GM10248 (cell line): Measurements from ENCODE around the gene SPECC1.
"Not testable (repeated sequence)": the region's sequence is repeated elsewhere in the genome, so short reads cannot be mapped to it uniquely, and the experiment has no call there.

ENCODE experiments used
- CTCF ChIA-PET: fragments of 300-600 bp; sonication (Branson Sonifier 250); formaldehyde crosslinking; extraction: SDS; loops from one replicate; lab custom pipeline; 2021; ENCODE audit warnings: antibody characterized with exemption; lab: Yijun Ruan, JAX
- POLR2A ChIA-PET: fragments of 350-650 bp; sonication (Branson Sonifier 250); formaldehyde crosslinking; extraction: SDS; loops from one replicate; lab custom pipeline; 2020; ENCODE audit warnings: antibody characterized with exemption; lab: Yijun Ruan, JAX
- DNase-seq: peaks from one replicate; pipeline ENCODE4 v3.0.0; 2012; ENCODE audit errors: extremely low spot score
- CTCF ChIP-seq: IDR thresholded peaks from 2 replicates; pipeline ENCODE4 v1.5.1; 2012; ENCODE audit warnings: mild to moderate bottlenecking, low read depth; ENCODE audit errors: extremely low read depth, missing control alignments, control extremely low read depth

SPECC1 gene

GRCh38 chr17:20105539-20106280 lies 96.6 kb downstream of the SPECC1 start:
- no peak for DNase-seq
- TF ChIP-seq CTCF = no peak
- ChIA-PET POLR2A (no interaction called here), CTCF (interaction anchor here (1.1 to 1.6 kb wide), 3 partner anchors 9 to 15 kb away, joined by 3 to 4 read pairs (median 3); no protein-coding TSS in a partner anchor)

GRCh38 chr17:20106446-20106845 lies 97.3 kb downstream of the SPECC1 start:
- CTCF ChIA-PET = interaction anchor here (1.6 kb wide), 1 partner anchor 15 kb away, joined by 4 read pairs; no protein-coding TSS in a partner anchor
- POLR2A ChIA-PET, DNase-seq: not testable (repeated sequence)

- POLR2A ChIA-PET = no interaction called here
- CTCF ChIA-PET = no interaction called here
- no peak for TF ChIP-seq CTCF
- DNase-seq = no peak
Observed at GRCh38 chr17:20109076-20109475, 99.9 kb downstream of the SPECC1 start.

- CTCF ChIA-PET = interaction anchor here (1.9 kb wide), 1 partner anchor 119 kb away, joined by 9 read pairs; no protein-coding TSS in a partner anchor
- TF ChIP-seq CTCF = no peak
- DNase-seq = no peak
- POLR2A ChIA-PET = no interaction called here
Observed at GRCh38 chr17:20111538-20111937, 102.4 kb downstream of the SPECC1 start.

- ChIA-PET CTCF (interaction anchor here (0.8 to 5.3 kb wide), 4 partner anchors 10 to 121 kb away, joined by 3 to 70 read pairs (median 4); no protein-coding TSS in a partner anchor), POLR2A (no interaction called here)
- DNase-seq = no peak
- TF ChIP-seq CTCF = no peak
Observed at GRCh38 chr17:20114466-20114865, 105.3 kb downstream of the SPECC1 start.

- ChIA-PET CTCF (interaction anchor here (0.7 to 5.3 kb wide), 13 partner anchors 9 to 204 kb away, joined by 3 to 70 read pairs (median 3); partner anchors contain the start of gene SPECC1), POLR2A (no interaction called here)
- peak; percentile 54 for TF ChIP-seq CTCF
- peak; percentile 56 for DNase-seq
Observed at GRCh38 chr17:20116683-20117309, 107.6 kb downstream of the SPECC1 start.
